K562 (cell line): ENCODE results near the gene IL1R1. TPM values are rescaled to one million over a fixed set of nuclear protein-coding genes. Genes with fewer than 3 reads are reported as not detected.

ENCODE experiments used
- ATAC-seq: fragments of 200-7000 bp; cut with Tn5 transposase; 3 replicates; pipeline ENCODE4 v1.9.1; 2020; ENCODE audit warnings: moderate library complexity
- BruUV-seq: library from RNA; stranded (reverse); fragments of 400-500 nt; replicated peaks from 2 replicates; lab custom pipeline; 2021; lab: Mats Ljungman, UMichigan
- CTCF ChIA-PET: fragments of 300-600 bp; formaldehyde crosslinking; extraction: SDS; loops from one replicate; lab custom pipeline; 2021; ENCODE audit warnings: low intra/inter-chr PET ratio; lab: Yijun Ruan, JAX
- POLR2A ChIA-PET: fragments of 300-600, 350-650 bp; sonication (Branson Sonifier 250); formaldehyde crosslinking; extraction: SDS; loops from one replicate; lab custom pipeline; 2021; ENCODE audit warnings: antibody characterized with exemption, inconsistent platforms; lab: Yijun Ruan, JAX
- DNase-seq, 4 experiments: peaks; one replicate each; pipeline versions ENCODE4 v3.0.0 to v3.0.0-alpha.2; 2011 to 2018; ENCODE audit warnings: low spot score in 3 of 4, mixed read lengths in 3 of 4; ENCODE audit errors: extremely low read depth in 1 of 4
- FAIRE-seq: peaks from 2 replicates; lab custom pipeline; 2011; peaks lifted over from hg19 to GRCh38; lab: Jason Lieb, UNC
- H2AFZ ChIP-seq: 2 replicates; pipeline ENCODE4 v1.6.0; 2011; ENCODE audit warnings: low read depth, low read length, control low read depth, inconsistent platforms
- H3K27ac ChIP-seq: fragments of 200-600 bp; 3 replicates; pipeline ENCODE4 v1.8.0; 2011; ENCODE audit warnings: low read depth, mild to moderate bottlenecking, control low read depth, inconsistent platforms, low read length, moderate library complexity, mixed read lengths; ENCODE audit errors: extremely low read depth
- H3K27me3 ChIP-seq, 2 experiments: fragments of 300-600 bp in 1 of 2; 2 replicates in 1 of 2; 3 replicates in 1 of 2; pipeline versions ENCODE4 v1.6.0 to v1.8.0; 2011; ENCODE audit warnings: inconsistent platforms in 2 of 2, low read length in 2 of 2, mild to moderate bottlenecking in 1 of 2, mixed read lengths in 1 of 2, moderate library complexity in 1 of 2; ENCODE audit not compliant: control insufficient read depth in 2 of 2, insufficient read depth in 2 of 2
- H3K36me3 ChIP-seq: fragments of 300-600 bp; 3 replicates; pipeline ENCODE4 v1.8.0; 2011; ENCODE audit warnings: mild to moderate bottlenecking, low read length, inconsistent platforms; ENCODE audit not compliant: control insufficient read depth, insufficient read depth
- H3K4me1 ChIP-seq, 2 experiments: fragments of 200-600 bp in 1 of 2; replicated peaks in 1 of 2; 2 replicates in 1 of 2; 3 replicates in 1 of 2; pipeline versions ENCODE4 v1.5.1 to v1.8.0; 2011; ENCODE audit warnings: inconsistent platforms in 2 of 2, low read length in 2 of 2, mild to moderate bottlenecking in 1 of 2, mixed read lengths in 1 of 2, moderate library complexity in 1 of 2; ENCODE audit not compliant: control insufficient read depth in 2 of 2, insufficient read depth in 2 of 2
- H3K4me2 ChIP-seq: 2 replicates; pipeline ENCODE4 v1.6.1; 2011; ENCODE audit warnings: low read length, control low read depth, inconsistent platforms, mixed read lengths; ENCODE audit not compliant: insufficient read depth
- H3K4me3 ChIP-seq: fragments of 200-600 bp; sonication (generic), shearing (Covaris generic); 2 replicates; pipeline ENCODE4 v1.5.1; 2016; ENCODE audit warnings: control low read depth, inconsistent platforms
- H3K79me2 ChIP-seq: fragments of 200-600 bp; 3 replicates; pipeline ENCODE4 v1.8.0; 2011; ENCODE audit warnings: low read length, inconsistent platforms; ENCODE audit not compliant: control insufficient read depth, insufficient read depth
- H3K9ac ChIP-seq, 2 experiments: 2 replicates each; pipeline versions ENCODE4 v1.6.0 to v1.6.1; 2011; ENCODE audit warnings: low read depth in 2 of 2, low read length in 2 of 2, control low read depth in 1 of 2, inconsistent platforms in 1 of 2, mild to moderate bottlenecking in 1 of 2, mixed read lengths in 1 of 2; ENCODE audit not compliant: insufficient read depth in 1 of 2
- H3K9me1 ChIP-seq: one replicate; pipeline ENCODE4 v1.6.0; 2011; ENCODE audit warnings: inconsistent platforms, mild to moderate bottlenecking, low read length, moderate library complexity; ENCODE audit not compliant: control insufficient read depth, insufficient read depth
- H3K9me3 ChIP-seq: replicated peaks from 2 replicates; pipeline ENCODE4 v1.5.1; 2011; ENCODE audit warnings: low read depth, low read length, inconsistent platforms; ENCODE audit not compliant: control insufficient read depth, insufficient read depth
- H4K20me1 ChIP-seq: replicated peaks from 2 replicates; pipeline ENCODE4 v1.6.1; 2011; ENCODE audit warnings: low read length, inconsistent platforms, mixed read lengths; ENCODE audit not compliant: control insufficient read depth, insufficient read depth
- U2AF1 ChIP-seq: fragments of 200-400 bp; formaldehyde crosslinking; optimal IDR thresholded peaks from 2 replicates; pipeline ENCODE3; 2017; ENCODE audit warnings: mild to moderate bottlenecking, low read depth, low read length, moderate library complexity
- WGBS: fragments of 100-300 bp; shearing (Covaris generic); methylation state at CpG from one replicate; pipeline ENCODE4 v1.1.6; 2016; ENCODE audit warnings: low coverage, mixed read lengths; ENCODE audit not compliant: insufficient coverage; ENCODE audit errors: missing lambda C conversion rate; 5-methylcytosine and 5-hydroxymethylcytosine counted together
- in situ Hi-C: fragments of 300-500 bp; cut with MboI; formaldehyde crosslinking; loops from 4 replicates; pipeline ENCODE4 v1.15.0; 2018; ENCODE audit warnings: inconsistent platforms, mixed read lengths
- intact Hi-C: fragments of 100-400 bp; cut with micrococcal nuclease; formaldehyde crosslinking; loops from 2 replicates; pipeline ENCODE4 v1.14.2; 2022
- polyA plus RNA-seq, 8 experiments: library from polyadenylated mRNA; depleted of rRNA in 4 of 8; stranded (reverse) in 5 of 8; unstranded in 3 of 8; fragments of >200 nt; fragmentation: Nextera tagmentation in 2 of 8; fragmentation: Illumina TruSeq in 1 of 8; extraction: Ambion mirVana in 2 of 8; extraction: Trizol in 1 of 8; gene quantifications; 2 replicates each; pipeline versions ENCODE4 v1.2.1 to v1.2.3, GENCODE V29; 2011 to 2014; ENCODE audit warnings: inconsistent platforms in 1 of 8, missing spikeins in 1 of 8
- total RNA-seq, 7 experiments: library from RNA; depleted of rRNA in 6 of 7; stranded (reverse); fragments of >200 nt in 6 of 7; fragmentation: Illumina TruSeq in 2 of 7; extraction: Trizol in 2 of 7; gene quantifications; 2 replicates each; pipeline versions ENCODE4 v1.2.1 to v1.2.3, GENCODE V29; 2011 to 2021; ENCODE audit warnings: low replicate concordance in 1 of 7
- TF ChIP-seq, protein P1 (sequence below), 2 experiments: fragments of 450-650 bp in 1 of 2; IDR thresholded peaks; 2 replicates each; pipeline ENCODE4 v1.6.1; 2011 to 2017; ENCODE audit warnings: low read depth in 2 of 2, antibody characterized with exemption in 1 of 2, borderline replicate concordance in 1 of 2, low read length in 1 of 2, mild to moderate bottlenecking in 1 of 2, mixed read lengths in 1 of 2; ENCODE audit not compliant: control insufficient read depth in 1 of 2

IL1R1 gene
- total and polyA plus RNA-seq, 9 of the 15 experiments (the other 6 are each of a cell fraction or from before 2014, with no cell fraction given) = 0.81 to 3.9 (median 1.6) TPM

DNA sequence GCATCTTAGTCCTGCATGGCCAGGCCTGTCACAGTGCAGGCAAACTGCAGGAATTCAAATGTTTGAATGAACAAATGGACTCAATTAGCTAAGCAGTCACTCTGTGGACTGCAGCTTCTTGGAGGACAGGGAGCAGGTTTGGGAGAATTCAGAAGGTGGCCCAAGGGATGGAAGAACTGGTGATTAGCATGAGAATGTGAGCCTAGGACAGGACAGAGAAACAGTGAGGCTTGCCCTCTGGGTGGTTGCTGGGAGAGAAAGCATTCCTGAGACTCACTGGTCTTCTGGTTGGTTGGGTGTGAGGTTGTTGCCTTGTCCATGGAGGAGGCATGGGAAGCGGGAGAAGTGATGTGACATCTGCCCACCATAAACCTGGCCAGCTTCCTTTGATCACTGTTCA is 58.0 kb downstream of the IL1R1 start:
- 50% methylated on average over 1 of the region's 1 CpG for WGBS
- ATAC-seq (no peak), DNase-seq (no peak), FAIRE-seq (no peak)
- no peak overlapping the region for H3K4me2 ChIP-seq
- CTCF ChIA-PET = no interaction called here
- no peaks in the 10 kb centered on the region for H3K9me1 ChIP-seq
- intact Hi-C loops = no loop called here
- no peaks in the 10 kb centered on the region; a peak in 1 of 5 replicates for H3K4me1 ChIP-seq
- BruUV-seq = no TSS peak
- in situ Hi-C loops = no loop called here
- no peak for TF ChIP-seq U2AF1
- TF ChIP-seq, protein P1, sequence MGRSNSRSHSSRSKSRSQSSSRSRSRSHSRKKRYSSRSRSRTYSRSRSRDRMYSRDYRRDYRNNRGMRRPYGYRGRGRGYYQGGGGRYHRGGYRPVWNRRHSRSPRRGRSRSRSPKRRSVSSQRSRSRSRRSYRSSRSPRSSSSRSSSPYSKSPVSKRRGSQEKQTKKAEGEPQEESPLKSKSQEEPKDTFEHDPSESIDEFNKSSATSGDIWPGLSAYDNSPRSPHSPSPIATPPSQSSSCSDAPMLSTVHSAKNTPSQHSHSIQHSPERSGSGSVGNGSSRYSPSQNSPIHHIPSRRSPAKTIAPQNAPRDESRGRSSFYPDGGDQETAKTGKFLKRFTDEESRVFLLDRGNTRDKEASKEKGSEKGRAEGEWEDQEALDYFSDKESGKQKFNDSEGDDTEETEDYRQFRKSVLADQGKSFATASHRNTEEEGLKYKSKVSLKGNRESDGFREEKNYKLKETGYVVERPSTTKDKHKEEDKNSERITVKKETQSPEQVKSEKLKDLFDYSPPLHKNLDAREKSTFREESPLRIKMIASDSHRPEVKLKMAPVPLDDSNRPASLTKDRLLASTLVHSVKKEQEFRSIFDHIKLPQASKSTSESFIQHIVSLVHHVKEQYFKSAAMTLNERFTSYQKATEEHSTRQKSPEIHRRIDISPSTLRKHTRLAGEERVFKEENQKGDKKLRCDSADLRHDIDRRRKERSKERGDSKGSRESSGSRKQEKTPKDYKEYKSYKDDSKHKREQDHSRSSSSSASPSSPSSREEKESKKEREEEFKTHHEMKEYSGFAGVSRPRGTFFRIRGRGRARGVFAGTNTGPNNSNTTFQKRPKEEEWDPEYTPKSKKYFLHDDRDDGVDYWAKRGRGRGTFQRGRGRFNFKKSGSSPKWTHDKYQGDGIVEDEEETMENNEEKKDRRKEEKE (IDR thresholded peaks at IDR 0.05; ENCODE audit: borderline replicate concordance in 1 of 2, control insufficient read depth in 1 of 2, low read depth in 2 of 2, low read length in 1 of 2) = no peak
- H3K36me3 ChIP-seq = no peaks in the 10 kb centered on the region
- no peak overlapping the region for H3K27ac ChIP-seq
- no peak overlapping the region for H2AFZ ChIP-seq
- H3K9ac ChIP-seq = no peak overlapping the region
- no peaks in the 10 kb centered on the region for H3K79me2 ChIP-seq
- H3K4me3 ChIP-seq = no peak overlapping the region
- POLR2A ChIA-PET = interaction anchor here (1.3 kb wide), 1 partner anchor 8 kb away, joined by 3 read pairs; no protein-coding TSS in a partner anchor
- H4K20me1 ChIP-seq = no peaks in the 10 kb centered on the region
- H3K27me3 ChIP-seq = 0 out of 5 replicates have a peak, but pooled peaks cover 2 to 5% of the 10 kb centered on the region in 2 experiments
- no peaks in the 10 kb centered on the region for H3K9me3 ChIP-seq
